HCT116 (cell line): Measurements from ENCODE around the gene SESN1. TPM values are rescaled to one million over a fixed set of nuclear protein-coding genes. Genes with fewer than 3 reads are reported as not detected.
"Not testable (repeated sequence)": the region's sequence is repeated elsewhere in the genome, so short reads cannot be mapped to it uniquely, and the experiment has no call there.

Source experiments
- ATAC-seq: fragments of 200-7000 bp; cut with Tn5 transposase; 2 replicates; pipeline ENCODE4 v1.9.1; 2020; ENCODE audit warnings: mild to moderate bottlenecking, moderate library complexity
- BruUV-seq: library from RNA; stranded (reverse); fragments of 400-500 nt; replicated peaks from 2 replicates; lab custom pipeline; 2021; lab: Mats Ljungman, UMichigan
- CTCF ChIA-PET: fragments of 300-600 bp; sonication (Branson Sonifier 250); formaldehyde crosslinking; loops from one replicate; lab custom pipeline; 2021; ENCODE audit warnings: antibody characterized with exemption; lab: Charles Lee
- POLR2A ChIA-PET: fragments of 300-600, 350-600 bp; sonication (Branson Sonifier 250); formaldehyde crosslinking; loops from one replicate; lab custom pipeline; 2021; ENCODE audit warnings: antibody characterized with exemption; lab: Charles Lee
- RAD21 ChIA-PET, 2 experiments: fragments of 300-600 bp; sonication (Branson Sonifier 250); formaldehyde crosslinking; loops; one replicate each; lab custom pipeline; 2023; ENCODE audit warnings: low total read pairs in 2 of 2; ENCODE audit not compliant: uncharacterized antibody in 2 of 2, unreplicated experiment in 2 of 2, low non-redundant PET in 1 of 2; lab: Charles Lee
- DNase-seq: peaks from one replicate; pipeline ENCODE4 v3.0.0-alpha.2; 2010; ENCODE audit warnings: low read depth, low spot score
- H2AFZ ChIP-seq: fragments of 200-600 bp; shearing (Covaris generic), sonication (generic); 2 replicates; pipeline ENCODE4 v1.6.1; 2017; ENCODE audit warnings: low read depth, mixed run types, mixed read lengths, antibody characterized with exemption, low read length; ENCODE audit not compliant: poor library complexity, severe bottlenecking
- H3K27ac ChIP-seq: 2 replicates; pipeline ENCODE4 v1.5.1; 2012; ENCODE audit warnings: low read depth, low read length
- H3K27me3 ChIP-seq: fragments of 200-600 bp; sonication (generic); 2 replicates; pipeline ENCODE4 v1.6.1; 2016; ENCODE audit warnings: mixed run types, low read length, mixed read lengths; ENCODE audit not compliant: insufficient read depth
- H3K36me3 ChIP-seq, 2 experiments: fragments of 200-500 bp in 1 of 2; fragments of 200-600 bp in 1 of 2; sonication (Bioruptor generic) in 1 of 2; sonication (generic) in 1 of 2; 2 replicates each; pipeline versions ENCODE4 v1.5.1 to v1.6.1; 2014 to 2016; ENCODE audit warnings: low read length in 2 of 2, inconsistent platforms in 1 of 2, mixed read lengths in 1 of 2, mixed run types in 1 of 2; ENCODE audit not compliant: insufficient read depth in 2 of 2, control insufficient read depth in 1 of 2
- H3K4me1 ChIP-seq, 2 experiments: fragments of 200-600 bp in 1 of 2; sonication (generic) in 1 of 2; 2 replicates each; pipeline versions ENCODE4 v1.5.1 to v1.6.1; 2012 to 2017; ENCODE audit warnings: low read length in 2 of 2, inconsistent platforms in 1 of 2, mild to moderate bottlenecking in 1 of 2, mixed read lengths in 1 of 2, mixed run types in 1 of 2, moderate library complexity in 1 of 2; ENCODE audit not compliant: insufficient read depth in 2 of 2, control insufficient read depth in 1 of 2
- H3K4me2 ChIP-seq: fragments of 200-600 bp; sonication (generic); 2 replicates; pipeline ENCODE4 v1.6.1; 2017; ENCODE audit warnings: mixed run types, low read length, mixed read lengths
- H3K4me3 ChIP-seq, 2 experiments: fragments of 200-600 bp in 1 of 2; sonication (generic) in 1 of 2; replicated peaks in 1 of 2; 2 replicates each; pipeline ENCODE4 v1.5.1; 2011 to 2016; ENCODE audit warnings: low read length in 2 of 2, control low read depth in 1 of 2, low read depth in 1 of 2, mild to moderate bottlenecking in 1 of 2, mixed read lengths in 1 of 2, mixed run types in 1 of 2
- H3K79me2 ChIP-seq: fragments of 200-600 bp; sonication (generic); 2 replicates; pipeline ENCODE4 v1.6.1; 2017; ENCODE audit warnings: mild to moderate bottlenecking, mixed run types, low read length, moderate library complexity, mixed read lengths; ENCODE audit not compliant: insufficient read depth
- H3K9ac ChIP-seq: fragments of 200-600 bp; sonication (generic); 2 replicates; pipeline ENCODE4 v1.6.1; 2016; ENCODE audit warnings: low read length, mixed read lengths
- H3K9me2 ChIP-seq: fragments of 200-600 bp; sonication (generic), shearing (Covaris generic); 2 replicates; pipeline ENCODE4 v1.6.1; 2017; ENCODE audit warnings: mixed run types, mild to moderate bottlenecking, moderate library complexity; ENCODE audit not compliant: insufficient read depth
- H3K9me3 ChIP-seq, 2 experiments: fragments of 200-500 bp in 1 of 2; fragments of 200-600 bp in 1 of 2; sonication (Bioruptor generic) in 1 of 2; sonication (generic) in 1 of 2; 2 replicates each; pipeline ENCODE4 v1.6.1; 2014 to 2017; ENCODE audit warnings: low read length in 2 of 2, mixed read lengths in 2 of 2, inconsistent platforms in 1 of 2, low read depth in 1 of 2, mild to moderate bottlenecking in 1 of 2, mixed run types in 1 of 2, moderate library complexity in 1 of 2; ENCODE audit not compliant: control insufficient read depth in 1 of 2, insufficient read depth in 1 of 2
- H4K20me1 ChIP-seq: fragments of 200-600 bp; sonication (generic), shearing (Covaris generic); 2 replicates; pipeline ENCODE4 v1.6.1; 2017; ENCODE audit warnings: mixed run types, mild to moderate bottlenecking, moderate library complexity; ENCODE audit not compliant: insufficient read depth
- CBX3 ChIP-seq: IDR thresholded peaks from 2 replicates; pipeline ENCODE4 v1.6.1; 2012; ENCODE audit warnings: low read depth
- ELF1 ChIP-seq: IDR thresholded peaks from 2 replicates; pipeline ENCODE4 v1.6.1; 2012; ENCODE audit warnings: low read depth, borderline replicate concordance
- EZH2 ChIP-seq: fragments of 200-600 bp; sonication (generic); IDR thresholded peaks from 2 replicates; pipeline ENCODE4 v1.6.1; 2017; ENCODE audit warnings: antibody characterized with exemption, mixed run types
- POLR2A ChIP-seq: IDR thresholded peaks from 2 replicates; pipeline ENCODE4 v1.7.0; 2011; ENCODE audit warnings: borderline replicate concordance; ENCODE audit not compliant: insufficient read depth, insufficient read length; ENCODE audit errors: extremely low read depth
- RAD21 ChIP-seq: IDR thresholded peaks from 2 replicates; pipeline ENCODE4 v1.6.1; 2012; ENCODE audit warnings: low read depth, mild to moderate bottlenecking
- TCF7L2 ChIP-seq: IDR thresholded peaks from 2 replicates; pipeline ENCODE4 v1.7.0; 2011; ENCODE audit warnings: borderline replicate concordance, inconsistent platforms; ENCODE audit not compliant: insufficient read depth, insufficient read length; ENCODE audit errors: extremely low read depth
- intact Hi-C: fragments of 100-400 bp; cut with micrococcal nuclease; formaldehyde crosslinking; loops from 2 replicates; pipeline ENCODE4 v1.10.0; 2022
- total RNA-seq: library from RNA; stranded (reverse); gene quantifications from one replicate; pipeline ENCODE4 v1.2.1, GENCODE V29; 2021; ENCODE audit not compliant: unreplicated experiment
- TF ChIP-seq, protein P1 (sequence below): IDR thresholded peaks from 2 replicates; pipeline ENCODE4 v1.6.1; 2011; ENCODE audit warnings: mild to moderate bottlenecking, low read length, moderate library complexity; ENCODE audit not compliant: insufficient replicate concordance; ENCODE audit errors: extremely low read depth

Gene SESN1
- total RNA-seq, 1 experiment from 2014 or later, result 9.3 TPM

GRCh38 chr6:108978638-108979037 lies 116.0 kb downstream of the SESN1 start:
- intact Hi-C loops, result not testable (repeated sequence)

DNA sequence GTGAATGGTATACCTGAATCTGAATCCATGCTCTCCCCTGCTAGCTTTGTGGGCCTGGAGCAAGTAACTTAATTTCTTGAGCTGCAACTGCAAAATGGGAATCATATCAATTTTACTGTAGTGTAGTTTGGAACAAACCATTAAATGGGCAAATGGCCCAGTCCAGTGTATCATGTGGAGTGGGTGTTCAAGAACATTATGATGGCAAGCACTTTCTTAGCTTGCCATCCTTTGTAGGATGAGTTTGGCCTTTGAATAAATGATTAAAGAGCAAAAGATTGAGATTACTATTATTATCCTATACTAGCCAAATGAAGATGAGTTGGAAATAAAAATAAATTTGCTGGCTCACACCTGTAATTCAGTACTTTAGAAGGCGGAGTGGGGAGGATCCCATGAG lies 120.4 kb downstream of the SESN1 start:
- no peaks in the 10 kb centered on the region for H4K20me1 ChIP-seq
- no peak for TF ChIP-seq CBX3
- TF ChIP-seq EZH2, result no peak
- no peak for TF ChIP-seq RAD21
- TF ChIP-seq, protein P1, sequence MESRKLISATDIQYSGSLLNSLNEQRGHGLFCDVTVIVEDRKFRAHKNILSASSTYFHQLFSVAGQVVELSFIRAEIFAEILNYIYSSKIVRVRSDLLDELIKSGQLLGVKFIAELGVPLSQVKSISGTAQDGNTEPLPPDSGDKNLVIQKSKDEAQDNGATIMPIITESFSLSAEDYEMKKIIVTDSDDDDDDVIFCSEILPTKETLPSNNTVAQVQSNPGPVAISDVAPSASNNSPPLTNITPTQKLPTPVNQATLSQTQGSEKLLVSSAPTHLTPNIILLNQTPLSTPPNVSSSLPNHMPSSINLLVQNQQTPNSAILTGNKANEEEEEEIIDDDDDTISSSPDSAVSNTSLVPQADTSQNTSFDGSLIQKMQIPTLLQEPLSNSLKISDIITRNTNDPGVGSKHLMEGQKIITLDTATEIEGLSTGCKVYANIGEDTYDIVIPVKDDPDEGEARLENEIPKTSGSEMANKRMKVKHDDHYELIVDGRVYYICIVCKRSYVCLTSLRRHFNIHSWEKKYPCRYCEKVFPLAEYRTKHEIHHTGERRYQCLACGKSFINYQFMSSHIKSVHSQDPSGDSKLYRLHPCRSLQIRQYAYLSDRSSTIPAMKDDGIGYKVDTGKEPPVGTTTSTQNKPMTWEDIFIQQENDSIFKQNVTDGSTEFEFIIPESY, result no peak
- no peak for TF ChIP-seq TCF7L2
- no peak for TF ChIP-seq POLR2A
- TF ChIP-seq ELF1, result no peak
- TF ChIP-seq, all 23 proteins: peak for 0
- Histone ChIP-seq H2AFZ (no peak overlapping the region), H3K9me2 (no peaks in the 10 kb centered on the region), H3K9me3 (no peaks in the 10 kb centered on the region), H3K4me2 (no peak overlapping the region), H3K36me3 (no peaks in the 10 kb centered on the region), H3K79me2 (no peaks in the 10 kb centered on the region), H3K27me3 (no peaks in the 10 kb centered on the region), H3K4me1 (no peaks in the 10 kb centered on the region), H3K9ac (no peak overlapping the region), H3K27ac (no peak overlapping the region), H3K4me3 (no peak overlapping the region)
- no peak for DNase-seq
- RAD21 ChIA-PET, result no interaction called here
- BruUV-seq, result no TSS peak
- ATAC-seq, result no peak
- CTCF ChIA-PET, result no interaction called here
- intact Hi-C loops, result no loop called here
- POLR2A ChIA-PET, result no interaction called here

More at GRCh38 chr6:108978638-108979037, 116.0 kb downstream of the SESN1 start:
- H3K9me3 ChIP-seq, DNase-seq, H3K36me3 ChIP-seq, RAD21 ChIA-PET, BruUV-seq, H3K4me3 ChIP-seq, H3K79me2 ChIP-seq, H3K27ac ChIP-seq, H2AFZ ChIP-seq, H3K9me2 ChIP-seq, H3K4me1 ChIP-seq, CTCF ChIA-PET, H3K9ac ChIP-seq, H4K20me1 ChIP-seq, H3K4me2 ChIP-seq, H3K27me3 ChIP-seq, POLR2A ChIA-PET, ATAC-seq: not testable (repeated sequence)
